ENCODE results near the gene RAB39B.

DNA sequence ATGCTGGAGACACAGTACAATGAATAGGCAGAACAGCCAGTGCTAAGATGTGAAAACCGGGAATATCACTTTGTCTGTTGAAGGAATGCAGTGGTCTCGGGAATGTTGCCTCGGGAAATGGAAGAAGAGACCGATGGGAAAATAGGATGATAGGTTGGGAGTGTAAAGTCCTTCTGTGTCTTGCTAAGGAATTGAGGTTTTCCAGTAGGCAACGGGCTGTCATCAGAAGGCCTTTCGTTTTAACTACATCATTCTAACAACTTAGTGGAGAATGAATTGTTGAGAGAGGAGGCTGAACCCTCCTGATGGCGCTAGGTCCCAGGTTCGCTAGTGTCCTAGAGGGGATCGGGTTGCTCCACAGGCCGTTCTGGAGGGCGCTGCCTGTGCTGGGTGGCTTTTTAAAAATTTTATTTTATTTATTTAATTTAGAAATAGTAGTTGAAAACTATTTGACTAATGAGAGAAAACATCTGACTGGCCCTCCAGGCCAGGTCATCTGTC, 47.3 kb downstream of the RAB39B start:
- TF ChIP-seq, protein P1, sequence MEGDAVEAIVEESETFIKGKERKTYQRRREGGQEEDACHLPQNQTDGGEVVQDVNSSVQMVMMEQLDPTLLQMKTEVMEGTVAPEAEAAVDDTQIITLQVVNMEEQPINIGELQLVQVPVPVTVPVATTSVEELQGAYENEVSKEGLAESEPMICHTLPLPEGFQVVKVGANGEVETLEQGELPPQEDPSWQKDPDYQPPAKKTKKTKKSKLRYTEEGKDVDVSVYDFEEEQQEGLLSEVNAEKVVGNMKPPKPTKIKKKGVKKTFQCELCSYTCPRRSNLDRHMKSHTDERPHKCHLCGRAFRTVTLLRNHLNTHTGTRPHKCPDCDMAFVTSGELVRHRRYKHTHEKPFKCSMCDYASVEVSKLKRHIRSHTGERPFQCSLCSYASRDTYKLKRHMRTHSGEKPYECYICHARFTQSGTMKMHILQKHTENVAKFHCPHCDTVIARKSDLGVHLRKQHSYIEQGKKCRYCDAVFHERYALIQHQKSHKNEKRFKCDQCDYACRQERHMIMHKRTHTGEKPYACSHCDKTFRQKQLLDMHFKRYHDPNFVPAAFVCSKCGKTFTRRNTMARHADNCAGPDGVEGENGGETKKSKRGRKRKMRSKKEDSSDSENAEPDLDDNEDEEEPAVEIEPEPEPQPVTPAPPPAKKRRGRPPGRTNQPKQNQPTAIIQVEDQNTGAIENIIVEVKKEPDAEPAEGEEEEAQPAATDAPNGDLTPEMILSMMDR (conservative IDR thresholded peaks at IDR 0.05; ENCODE audit: low read length): no peak
- no peak for TF ChIP-seq EZH2phosphoT487 (IDR thresholded peaks at IDR 0.05; ENCODE audit: borderline replicate concordance)
